Activated CD4-positive, alpha-beta T cell treated with anti-CD3 and anti-CD28 coated beads for 36 hours (primary cell): ENCODE data around the gene YJEFN3. TPM values are rescaled to one million over a fixed set of nuclear protein-coding genes. Genes with fewer than 3 reads are reported as not detected.

ENCODE experiments used
- ATAC-seq: fragments of 200-7000 bp; cut with Tn5 transposase; one replicate; pipeline ENCODE4 v1.10.0; 2021; ENCODE audit warnings: mild to moderate bottlenecking, moderate library complexity
- CTCF ChIA-PET: fragments of 350-600 bp; sonication (Branson Sonifier 250); formaldehyde crosslinking; loops from one replicate; lab custom pipeline; 2021; ENCODE audit warnings: antibody characterized with exemption; lab: Charles Lee
- POLR2A ChIA-PET: fragments of 350-600 bp; sonication (Branson Sonifier 250); formaldehyde crosslinking; loops from one replicate; lab custom pipeline; 2021; ENCODE audit warnings: antibody characterized with exemption, inconsistent platforms; lab: Charles Lee
- DNase-seq: peaks from one replicate; pipeline ENCODE4 v3.0.0-alpha.2; 2020
- H3K27ac Mint-ChIP-seq: one replicate; pipeline ENCODE4 v1.8.0; 2021; ENCODE audit warnings: mixed read lengths
- H3K27me3 Mint-ChIP-seq: one replicate; pipeline ENCODE4 v1.8.0; 2021; ENCODE audit warnings: mixed read lengths
- H3K36me3 Mint-ChIP-seq: one replicate; pipeline ENCODE4 v1.8.0; 2021; ENCODE audit warnings: low read depth, mixed read lengths
- H3K4me1 Mint-ChIP-seq: one replicate; pipeline ENCODE4 v1.8.0; 2021; ENCODE audit warnings: mixed read lengths
- H3K4me3 Mint-ChIP-seq: one replicate; pipeline ENCODE4 v1.8.0; 2021; ENCODE audit warnings: mild to moderate bottlenecking, moderate library complexity, mixed read lengths
- H3K9me3 Mint-ChIP-seq: one replicate; pipeline ENCODE4 v1.8.0; 2021; ENCODE audit warnings: low read depth, mixed read lengths
- intact Hi-C, 2 experiments: fragments of 100-400 bp; cut with DNase I in 1 of 2; cut with micrococcal nuclease in 1 of 2; formaldehyde crosslinking; loops; one replicate each; pipeline versions ENCODE4 v1.14.2 to v1.15.1; 2022 to 2024; cut with DNase I, micrococcal nuclease
- total RNA-seq, 2 experiments: library from RNA; stranded (reverse); gene quantifications; one replicate each; pipeline ENCODE4 v1.2.3, GENCODE V29; 2021

YJEFN3 gene
- total RNA-seq, 2 experiments from 2014 or later, result 10.7 to 11.4 TPM

DNA sequence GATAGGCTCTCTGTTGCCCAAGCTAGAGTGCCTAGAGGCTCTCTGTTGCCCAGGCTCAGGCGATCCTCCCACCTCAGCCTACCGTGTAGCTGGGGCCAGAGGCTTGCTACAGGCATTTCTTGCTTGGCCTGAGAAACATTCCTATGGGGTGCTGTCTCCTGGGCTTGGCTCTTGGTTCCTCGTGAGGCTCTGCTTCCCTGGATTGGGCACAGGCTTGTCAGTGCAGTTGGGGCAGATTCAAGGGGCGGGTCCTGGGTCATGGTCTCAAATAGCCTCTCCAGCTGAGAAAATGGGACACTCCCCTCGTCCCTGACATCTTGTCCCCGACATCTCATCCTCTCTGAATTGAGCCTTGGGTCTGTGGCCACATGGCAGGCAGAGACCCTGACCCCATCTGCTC lies 18.3 kb upstream of the YJEFN3 start:
- no peaks in the 10 kb centered on the region for H3K27me3 Mint-ChIP-seq

DNA sequence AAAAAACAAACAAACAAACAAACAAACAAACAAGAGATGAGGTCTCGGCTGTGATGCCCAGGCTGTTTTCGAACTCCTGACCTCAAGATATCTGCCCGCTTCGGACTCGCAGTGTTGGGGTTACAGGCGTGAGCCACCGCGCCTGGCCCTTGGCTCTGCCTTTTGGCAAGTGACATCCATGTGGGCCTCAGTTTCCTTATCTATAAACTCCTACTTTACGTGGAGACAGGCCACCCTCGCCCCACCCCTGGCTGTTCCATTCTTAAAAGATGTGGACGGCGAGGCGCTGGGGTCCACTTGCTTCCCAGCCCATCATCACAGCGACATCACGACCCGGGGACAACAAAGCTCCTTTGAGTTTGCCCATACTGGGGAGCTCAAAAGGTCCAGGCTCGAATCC lies 15.0 kb upstream of the YJEFN3 start:
- no peak for ATAC-seq
- Mint-ChIP-seq H3K4me3 (no peak overlapping the region), H3K27ac (no peak overlapping the region), H3K27me3 (no peaks in the 10 kb centered on the region), H3K4me1 (peaks cover 12% of the 10 kb centered on the region), H3K9me3 (no peaks in the 10 kb centered on the region), H3K36me3 (peaks cover 3% of the 10 kb centered on the region)
- CTCF ChIA-PET, result interaction anchor here (0.7 to 3.5 kb wide), 2 partner anchors 23 to 638 kb away, joined by 4 to 11 read pairs; no protein-coding TSS in a partner anchor
- POLR2A ChIA-PET, result interaction anchor here (0.6 to 1.1 kb wide), 3 partner anchors 62 to 191 kb away, joined by 3 to 4 read pairs (median 3); no protein-coding TSS in a partner anchor
- intact Hi-C loops, result no loop called here
- DNase-seq, result no peak

More for the DNA sequence above, 18.3 kb upstream of the YJEFN3 start:
- ChIA-PET POLR2A (no interaction called here), CTCF (interaction anchor here (0.7 to 1.6 kb wide), 3 partner anchors 31 to 109 kb away, joined by 3 to 4 read pairs (median 3); no protein-coding TSS in a partner anchor)
- no peak for ATAC-seq
- H3K4me3 Mint-ChIP-seq, result no peak overlapping the region
- intact Hi-C loops, result no loop called here
- H3K9me3 Mint-ChIP-seq, result no peaks in the 10 kb centered on the region
- DNase-seq, result no peak
- peaks cover 14% of the 10 kb centered on the region for H3K36me3 Mint-ChIP-seq
- H3K27ac Mint-ChIP-seq, result no peak overlapping the region
- peaks cover 2% of the 10 kb centered on the region for H3K4me1 Mint-ChIP-seq

DNA sequence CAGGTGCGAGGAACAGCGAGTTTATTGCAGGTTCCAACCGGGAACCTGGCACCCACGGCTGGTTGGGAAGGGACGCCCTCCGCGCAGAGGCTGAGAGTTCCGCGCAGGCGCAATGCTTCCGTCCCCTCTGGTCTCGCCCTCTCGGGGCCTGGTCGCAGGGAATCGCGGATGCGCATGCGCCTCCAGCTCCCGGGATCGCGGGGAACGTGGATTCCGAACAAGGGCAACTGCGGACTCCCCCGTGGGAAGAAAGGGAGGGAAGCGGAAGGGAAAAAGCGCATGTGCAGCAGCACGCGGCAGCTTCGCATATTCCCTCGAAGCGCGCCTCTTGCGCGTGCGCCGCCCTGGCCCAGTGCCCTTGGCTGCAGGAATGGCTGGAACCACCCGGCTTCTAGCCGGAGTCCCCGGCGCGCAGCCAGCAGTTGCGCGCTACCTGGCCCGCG lies 14.5 kb upstream of the YJEFN3 start:
- CTCF ChIA-PET, result interaction anchor here (0.7 to 3.5 kb wide), 2 partner anchors 24 to 638 kb away, joined by 4 to 11 read pairs; no protein-coding TSS in a partner anchor
- H3K27ac Mint-ChIP-seq, result no peak overlapping the region
- no peak for ATAC-seq
- H3K4me3 Mint-ChIP-seq, result peak overlapping the region; percentile 21
- no peaks in the 10 kb centered on the region for H3K27me3 Mint-ChIP-seq
- POLR2A ChIA-PET, result interaction anchor here (0.6 to 1.1 kb wide), 2 partner anchors 63 to 129 kb away, joined by 3 read pairs; no protein-coding TSS in a partner anchor
- H3K9me3 Mint-ChIP-seq, result no peaks in the 10 kb centered on the region
- H3K4me1 Mint-ChIP-seq, result peaks cover 15% of the 10 kb centered on the region
- no peak for DNase-seq
- H3K36me3 Mint-ChIP-seq, result peaks cover 5% of the 10 kb centered on the region
- intact Hi-C loops, result no loop called here

DNA sequence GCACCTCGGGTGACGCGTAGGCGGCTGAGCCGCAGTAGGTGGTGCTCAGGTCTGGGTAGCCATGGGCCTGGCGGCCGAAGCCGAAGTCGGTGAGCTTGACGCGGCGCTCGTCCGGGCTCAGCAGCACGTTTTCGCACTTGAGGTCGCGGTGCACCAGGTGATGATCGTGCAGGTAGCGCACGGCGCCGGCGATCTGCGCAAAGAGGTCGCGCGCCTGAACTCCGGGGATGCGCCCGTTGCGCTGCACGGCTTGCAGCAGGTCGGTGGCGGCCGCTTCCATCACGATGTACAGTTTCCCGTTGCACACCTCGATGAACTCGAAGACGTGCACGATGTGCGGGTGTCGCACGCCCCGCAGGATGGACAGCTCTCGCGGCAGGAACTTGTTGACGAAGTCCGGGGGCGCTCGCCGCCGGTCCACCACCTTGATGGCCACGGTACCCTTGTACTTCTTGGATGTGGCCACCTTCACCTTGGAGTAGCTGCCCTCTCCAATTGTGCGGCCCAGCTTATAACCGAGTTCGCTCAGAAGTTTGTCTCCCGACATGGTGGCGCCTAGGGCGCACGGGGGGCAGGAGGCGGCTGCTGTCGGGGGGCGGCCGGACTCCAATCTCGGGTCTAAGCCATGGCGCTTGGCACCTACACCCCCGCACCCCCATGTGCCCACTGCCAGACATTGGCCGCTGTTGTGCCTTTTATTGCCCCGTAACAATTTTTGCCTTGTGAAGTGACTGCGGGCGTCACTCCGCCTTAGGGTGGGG lies 13.7 kb upstream of the YJEFN3 start, which contains the start of gene TSSK6:
TSSK6 (minus strand) TSS at position 668 of the 761 bp plus-strand sequence; CDS start at position 547, 121 bp downstream.
- Mint-ChIP-seq H3K4me3 (peak within 1 kb of the TSS; percentile 83), H3K27ac (peak within 1 kb of the TSS; percentile 92), H3K27me3 (no peaks in the 10 kb centered on the region), H3K4me1 (peaks cover 19% of the 10 kb centered on the region), H3K36me3 (peaks cover 13% of the 10 kb centered on the region), H3K9me3 (no peaks in the 10 kb centered on the region)
- DNase-seq (no peak), ATAC-seq (no peak)
- intact Hi-C loops, result no loop called here
- ChIA-PET POLR2A (interaction anchor here (1.0 to 1.7 kb wide), 3 partner anchors 13 to 27 kb away, joined by 3 to 7 read pairs (median 4); partner anchors contain the start of gene YJEFN3), CTCF (interaction anchor here (0.6 to 2.2 kb wide), 6 partner anchors 17 to 365 kb away, joined by 3 to 7 read pairs (median 4); no protein-coding TSS in a partner anchor)

DNA sequence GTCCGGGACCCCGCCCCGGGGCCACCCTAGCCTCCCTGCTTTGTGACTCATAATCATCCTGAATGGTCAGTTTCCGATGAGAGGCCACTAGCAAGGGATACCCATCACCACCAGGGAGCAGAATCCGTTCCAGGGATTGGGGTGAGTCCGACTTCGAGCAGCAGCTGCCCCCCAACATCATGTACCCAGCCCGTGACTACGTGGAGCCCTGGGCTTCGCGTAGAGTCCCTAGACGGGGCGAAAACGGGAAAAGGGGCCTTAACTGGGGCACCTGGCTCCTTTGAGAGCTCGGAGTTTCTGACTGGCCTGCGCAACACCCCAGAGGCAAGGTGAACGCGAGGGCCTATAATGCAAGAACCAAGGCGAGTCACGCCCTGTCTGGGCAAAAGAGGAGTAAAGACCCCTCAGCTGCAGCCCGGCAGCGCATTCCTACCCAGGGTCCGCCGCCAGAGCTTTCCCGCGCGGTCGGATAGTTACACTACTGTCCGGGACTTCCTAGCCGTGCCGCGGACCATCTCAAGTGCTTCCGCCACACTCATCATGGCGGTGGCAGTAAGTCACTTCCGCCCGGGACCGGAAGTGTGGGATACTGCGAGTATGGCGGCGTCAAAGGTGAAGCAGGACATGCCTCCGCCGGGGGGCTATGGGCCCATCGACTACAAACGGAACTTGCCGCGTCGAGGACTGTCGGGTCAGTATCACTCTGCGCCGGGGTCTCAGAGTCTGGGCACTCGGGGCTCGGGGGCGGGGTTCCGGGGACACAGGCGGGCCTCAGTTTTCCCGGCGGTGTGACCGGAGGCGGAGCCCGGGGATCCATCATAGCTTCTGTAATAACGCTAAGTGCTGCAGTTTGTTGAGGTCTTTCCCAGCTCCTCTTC lies 12.8 kb upstream of the YJEFN3 start, which contains the start of gene NDUFA13:
NDUFA13 (plus strand) TSS at position 584 of the 878 bp plus-strand sequence; CDS start at position 598, 14 bp downstream.
- no peaks in the 10 kb centered on the region for H3K27me3 Mint-ChIP-seq
- intact Hi-C loops, result loop anchor here in 1 of 2 experiments (1.0 to 2.0 kb wide), 8 partner anchors 25 to 453 kb away; partner anchors contain the start of genes ATP13A1, BORCS8, GMIP and MAU2

DNA sequence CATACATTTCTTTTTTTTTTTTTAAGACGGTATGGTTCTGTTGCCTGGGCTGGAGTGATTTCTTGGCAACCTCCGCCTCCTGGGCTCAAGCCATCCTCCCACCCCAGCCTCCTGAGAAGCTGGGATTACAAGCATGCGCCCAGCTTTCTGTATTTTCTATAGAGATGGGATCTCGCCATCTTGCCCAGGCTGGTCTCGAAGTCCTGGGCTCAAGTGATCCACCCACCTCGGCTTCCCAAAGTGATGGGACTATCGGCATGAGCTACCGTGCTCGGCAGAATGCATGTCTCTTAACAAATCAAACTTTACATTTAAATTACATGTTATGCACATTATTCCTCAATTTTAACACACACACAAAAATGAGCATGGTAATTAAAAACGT lies 11.5 kb upstream of the YJEFN3 start:
- peak overlapping the region; percentile 92 for H3K27ac Mint-ChIP-seq
- DNase-seq (no peak), ATAC-seq (no peak)
- H3K36me3 Mint-ChIP-seq, result peaks cover 22% of the 10 kb centered on the region
- intact Hi-C loops, result loop anchor here in 1 of 2 experiments (2.0 kb wide), 1 partner anchor 216 kb away; the partner anchor contains the start of gene ZNF14
- no peaks in the 10 kb centered on the region for H3K9me3 Mint-ChIP-seq
- ChIA-PET CTCF (no interaction called here), POLR2A (interaction anchor here (0.7 to 1.6 kb wide), 2 partner anchors 24 to 131 kb away, joined by 4 read pairs; no protein-coding TSS in a partner anchor)
- peaks cover 27% of the 10 kb centered on the region for H3K4me1 Mint-ChIP-seq
- H3K4me3 Mint-ChIP-seq, result peak overlapping the region; percentile 83
- no peaks in the 10 kb centered on the region for H3K27me3 Mint-ChIP-seq

More for the DNA sequence above, 12.8 kb upstream of the YJEFN3 start, which contains the start of gene NDUFA13:
- Mint-ChIP-seq H3K4me1 (peaks cover 25% of the 10 kb centered on the region), H3K4me3 (peak within 1 kb of the TSS; percentile 83), H3K9me3 (no peaks in the 10 kb centered on the region), H3K36me3 (peaks cover 20% of the 10 kb centered on the region), H3K27ac (peak within 1 kb of the TSS; percentile 92)
- ChIA-PET CTCF (interaction anchor here (0.6 to 2.2 kb wide), 8 partner anchors 16 to 366 kb away, joined by 3 to 7 read pairs (median 4); no protein-coding TSS in a partner anchor), POLR2A (interaction anchor here (0.6 to 1.7 kb wide), 6 partner anchors 12 to 232 kb away, joined by 3 to 7 read pairs (median 4); partner anchors contain the start of gene YJEFN3)
- peak; percentile 94 for ATAC-seq
- peak; percentile 95 for DNase-seq

DNA sequence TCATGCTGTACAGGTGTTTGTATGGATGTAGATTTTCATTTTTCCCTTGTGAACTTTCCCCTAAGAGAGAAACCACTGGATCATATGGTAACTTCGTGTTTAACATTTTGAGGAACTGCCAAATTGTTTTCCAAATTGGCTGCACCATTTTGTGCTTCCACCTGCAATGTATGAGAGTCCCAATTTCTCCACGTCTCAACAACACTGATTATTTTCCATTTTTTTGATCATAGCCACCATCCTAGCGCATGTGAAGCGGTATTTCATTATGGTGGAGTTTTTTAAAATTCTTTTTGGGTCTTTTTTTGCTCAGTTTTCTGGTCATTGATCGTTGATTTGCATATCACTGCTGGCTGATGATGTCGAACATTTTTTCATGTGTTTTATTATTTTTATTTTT lies 7.7 kb upstream of the YJEFN3 start:
- peaks cover 34% of the 10 kb centered on the region for H3K4me1 Mint-ChIP-seq
- H3K9me3 Mint-ChIP-seq, result no peaks in the 10 kb centered on the region
- no peak overlapping the region for H3K4me3 Mint-ChIP-seq
- H3K27ac Mint-ChIP-seq, result no peak overlapping the region
- peaks cover 27% of the 10 kb centered on the region for H3K36me3 Mint-ChIP-seq
- POLR2A ChIA-PET, result no interaction called here
- ATAC-seq (no peak), DNase-seq (no peak)
- H3K27me3 Mint-ChIP-seq, result no peaks in the 10 kb centered on the region
- CTCF ChIA-PET, result interaction anchor here (1.7 kb wide), 1 partner anchor 11 kb away, joined by 7 read pairs; no protein-coding TSS in a partner anchor
- intact Hi-C loops, result no loop called here

DNA sequence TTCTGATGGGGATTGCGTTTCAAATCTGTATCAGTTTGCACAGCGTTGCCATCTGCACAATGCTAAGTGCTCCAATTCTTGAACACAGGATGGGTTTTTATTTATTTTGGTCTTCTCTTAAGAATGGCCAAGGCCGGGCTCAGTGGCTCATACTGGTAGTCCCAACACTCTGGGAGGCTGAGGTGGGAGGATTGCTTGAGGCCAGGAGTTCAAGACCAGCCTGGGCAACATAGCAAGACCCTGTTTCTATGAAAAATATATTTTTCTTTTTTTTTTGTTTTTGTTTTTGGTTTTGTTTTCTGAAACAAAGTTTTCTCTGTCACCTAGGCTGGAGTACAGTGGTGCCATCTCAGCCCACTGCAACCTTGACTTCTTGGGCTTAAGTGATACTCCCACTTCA lies 5.5 kb upstream of the YJEFN3 start:
- H3K4me1 Mint-ChIP-seq, result peaks cover 23% of the 10 kb centered on the region
- DNase-seq (no peak), ATAC-seq (no peak)
- peak overlapping the region; percentile 37 for H3K27ac Mint-ChIP-seq
- CTCF ChIA-PET, result interaction anchor here (1.2 kb wide), 1 partner anchor 9 kb away, joined by 5 read pairs; no protein-coding TSS in a partner anchor
- H3K36me3 Mint-ChIP-seq, result peaks cover 32% of the 10 kb centered on the region
- H3K9me3 Mint-ChIP-seq, result no peaks in the 10 kb centered on the region
- intact Hi-C loops, result no loop called here
- POLR2A ChIA-PET, result no interaction called here
- H3K4me3 Mint-ChIP-seq, result no peak overlapping the region
- no peaks in the 10 kb centered on the region for H3K27me3 Mint-ChIP-seq

DNA sequence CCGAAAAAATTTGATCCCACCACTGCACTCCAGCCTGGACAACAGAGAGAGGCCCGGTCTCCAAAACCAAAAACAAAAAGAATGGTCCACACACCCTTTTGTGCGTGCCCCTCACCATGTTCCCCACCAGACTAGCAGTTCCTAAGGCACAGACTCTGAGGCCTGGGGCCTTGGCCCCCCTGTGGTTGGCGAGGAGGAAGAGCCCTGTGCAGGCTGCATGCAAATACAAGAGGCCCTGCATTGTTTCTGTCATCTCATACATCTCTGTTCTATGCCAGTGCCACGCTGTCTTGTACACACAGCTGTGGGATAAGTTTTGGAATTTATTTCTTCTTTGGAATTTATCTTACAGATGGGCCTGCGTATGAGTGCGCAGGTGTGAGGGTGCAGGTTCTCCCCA lies 4.7 kb upstream of the YJEFN3 start:
- ATAC-seq (no peak), DNase-seq (no peak)
- Mint-ChIP-seq H3K27ac (no peak overlapping the region), H3K27me3 (no peaks in the 10 kb centered on the region), H3K9me3 (no peaks in the 10 kb centered on the region), H3K4me1 (peaks cover 22% of the 10 kb centered on the region), H3K4me3 (no peak overlapping the region), H3K36me3 (peaks cover 31% of the 10 kb centered on the region)
- ChIA-PET CTCF (interaction anchor here (1.2 kb wide), 1 partner anchor 8 kb away, joined by 5 read pairs; no protein-coding TSS in a partner anchor), POLR2A (no interaction called here)
- intact Hi-C loops, result no loop called here

DNA sequence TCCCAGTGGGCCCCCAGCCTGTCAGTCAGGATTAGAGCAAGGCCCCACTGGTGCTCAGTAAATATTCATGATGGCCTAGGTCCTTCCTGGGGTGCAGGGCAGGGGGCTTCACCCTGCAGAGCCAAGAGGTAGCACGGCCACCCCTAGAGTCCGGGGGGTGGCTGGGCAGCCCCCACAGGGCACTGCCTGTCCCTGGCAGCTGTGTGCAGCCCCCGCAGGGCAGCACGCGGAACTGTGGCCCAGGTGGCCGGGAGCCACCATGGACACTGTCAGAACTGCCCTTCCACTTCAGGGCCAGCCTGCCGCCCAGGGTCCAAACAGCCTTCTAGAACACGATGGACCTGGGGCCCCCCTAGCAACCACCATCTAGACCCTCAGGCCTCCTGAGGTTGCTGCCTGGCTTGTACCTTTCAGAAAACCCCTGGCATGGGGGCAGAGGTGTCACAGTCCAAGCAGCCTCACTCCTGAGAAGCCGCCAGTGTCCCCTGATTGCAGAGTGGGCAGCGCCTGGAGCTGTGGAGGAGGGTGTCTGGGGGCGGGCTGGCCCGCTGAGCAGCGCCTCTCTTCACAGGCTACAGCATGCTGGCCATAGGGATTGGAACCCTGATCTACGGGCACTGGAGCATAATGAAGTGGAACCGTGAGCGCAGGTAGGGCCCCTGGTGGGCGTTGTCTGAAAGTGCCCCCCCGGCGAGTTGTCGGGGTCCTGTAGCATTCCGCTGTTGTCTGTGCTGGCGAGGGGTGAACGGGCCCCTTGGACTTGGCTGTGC lies 2.9 kb upstream of the YJEFN3 start:
- intact Hi-C loops, result no loop called here
- no peaks in the 10 kb centered on the region for H3K9me3 Mint-ChIP-seq
- peaks cover 19% of the 10 kb centered on the region for H3K36me3 Mint-ChIP-seq
- ATAC-seq (no peak), DNase-seq (no peak)
- ChIA-PET POLR2A (no interaction called here), CTCF (no interaction called here)
- H3K4me1 Mint-ChIP-seq, result peaks cover 12% of the 10 kb centered on the region
- H3K4me3 Mint-ChIP-seq, result no peak overlapping the region
- no peak overlapping the region for H3K27ac Mint-ChIP-seq
- H3K27me3 Mint-ChIP-seq, result no peaks in the 10 kb centered on the region
